Neural cell (in vitro differentiated cells): ENCODE results near the gene KHDRBS2.

ENCODE experiments used
- EP300 ChIP-seq: fragments of 450-650 bp; conservative IDR thresholded peaks from 2 replicates; pipeline ENCODE4 v1.6.1; 2014; ENCODE audit warnings: antibody characterized with exemption, mild to moderate bottlenecking, moderate library complexity; ENCODE audit not compliant: poor library complexity, severe bottlenecking
- MXI1 ChIP-seq: fragments of 450-650 bp; conservative IDR thresholded peaks from 2 replicates; pipeline ENCODE4 v1.6.1; 2014; ENCODE audit warnings: antibody characterized with exemption, mild to moderate bottlenecking; ENCODE audit not compliant: poor library complexity, severe bottlenecking
- RAD21 ChIP-seq: fragments of 450-650 bp; conservative IDR thresholded peaks from 2 replicates; pipeline ENCODE4 v1.6.1; 2014; ENCODE audit warnings: antibody characterized with exemption, mild to moderate bottlenecking, moderate library complexity

DNA sequence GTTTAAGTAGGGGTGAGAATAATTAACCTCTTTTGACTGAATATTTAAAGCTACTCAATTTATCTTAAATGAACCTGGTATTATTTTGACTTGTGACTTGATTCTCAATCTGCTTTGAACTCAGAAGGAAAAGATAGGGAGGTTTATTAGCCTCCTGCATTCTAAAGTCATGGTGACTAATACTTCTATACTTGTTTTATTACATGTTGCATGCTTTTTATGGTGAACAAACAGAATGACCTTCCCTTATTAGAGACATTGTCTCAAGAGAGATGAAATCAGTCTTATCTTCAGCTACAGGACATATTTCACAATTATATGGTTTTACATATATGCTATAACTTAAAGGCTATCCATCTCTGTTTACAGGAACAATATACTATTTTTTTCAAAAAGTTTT, 336.9 kb downstream of the KHDRBS2 start:
- no peak for TF ChIP-seq EP300
- no peak for TF ChIP-seq MXI1
- TF ChIP-seq RAD21: no peak
